Esophagus (tissue), 2 donors: ENCODE results near the gene GCNA. TPM values are rescaled to one million over a fixed set of nuclear protein-coding genes. Genes with fewer than 3 reads are reported as not detected.
"Not testable (repeated sequence)": the region's sequence is repeated elsewhere in the genome, so short reads cannot be mapped to it uniquely, and the experiment has no call there.

ENCODE experiments used
- H3K27ac ChIP-seq, 2 donors: one replicate each; pipeline ENCODE4 v1.5.1; 2013; ENCODE audit warnings: low read depth in 2 of 2, mild to moderate bottlenecking in 2 of 2, inconsistent platforms in 1 of 2, low read length in 1 of 2, moderate library complexity in 1 of 2
- H3K27me3 ChIP-seq, 2 donors: one replicate each; pipeline ENCODE4 v1.6.1; 2013; ENCODE audit warnings: low read length in 2 of 2, control low read depth in 1 of 2, mild to moderate bottlenecking in 1 of 2; ENCODE audit not compliant: insufficient read depth in 2 of 2, control insufficient read depth in 1 of 2
- H3K36me3 ChIP-seq, 2 donors: one replicate each; pipeline ENCODE4 v1.6.1; 2013; ENCODE audit warnings: low read length in 1 of 2; ENCODE audit not compliant: control insufficient read depth in 2 of 2, insufficient read depth in 2 of 2
- H3K4me1 ChIP-seq, 2 donors: one replicate each; pipeline ENCODE4 v1.6.1; 2013; ENCODE audit warnings: low read length in 1 of 2; ENCODE audit not compliant: control insufficient read depth in 2 of 2, insufficient read depth in 2 of 2
- H3K4me3 ChIP-seq, 2 donors: one replicate each; pipeline ENCODE4 v1.5.1; 2013; ENCODE audit warnings: low read length in 2 of 2, mild to moderate bottlenecking in 2 of 2, low read depth in 1 of 2, moderate library complexity in 1 of 2
- H3K9me3 ChIP-seq, 2 donors: one replicate each; pipeline ENCODE4 v1.6.1; 2013; ENCODE audit warnings: mild to moderate bottlenecking in 2 of 2, low read depth in 1 of 2, low read length in 1 of 2, moderate library complexity in 1 of 2; ENCODE audit not compliant: control insufficient read depth in 2 of 2, insufficient read depth in 1 of 2
- WGBS, 2 donors: extraction: QIAGEN DNeasy Blood & Tissue Kit; methylation state at CpG; one replicate each; pipeline ENCODE4 v1.1.7; 2013; 5-methylcytosine and 5-hydroxymethylcytosine counted together
- polyA plus RNA-seq, 2 donors: library from polyadenylated mRNA; stranded (reverse); fragments of 200-250 nt; gene quantifications; one replicate each; pipeline ENCODE4 v1.2.3, GENCODE V29; 2013
- donor health status: healthy with polysubstance abuse.
- donor health status: Bipolar disorder and iron deficiency.

GCNA gene
- polyA plus RNA-seq, 2 donors, result 0.84 to 0.98 TPM

GRCh38 chrX:71581210-71581609 is 3.0 kb downstream of the GCNA start:
- H3K27me3 ChIP-seq, result no peaks in the 10 kb centered on the region
- H3K27ac ChIP-seq, result no peak overlapping the region
- no peaks in the 10 kb centered on the region for H3K36me3 ChIP-seq
- no peak overlapping the region for H3K4me3 ChIP-seq
- H3K4me1 ChIP-seq, result no peaks in the 10 kb centered on the region
- no peaks in the 10 kb centered on the region for H3K9me3 ChIP-seq
- 75 to 78% methylated on average over 5 of the region's 5 CpGs for WGBS, 2 donors

- Histone ChIP-seq H3K27ac (no peak overlapping the region), H3K4me3 (no peak overlapping the region), H3K36me3 (no peaks in the 10 kb centered on the region), H3K27me3 (no peaks in the 10 kb centered on the region), H3K4me1 (no peaks in the 10 kb centered on the region), H3K9me3 (no peaks in the 10 kb centered on the region)
- 84 to 96% methylated on average over 2 of the region's 2 CpGs for WGBS, 2 donors
Measured at GRCh38 chrX:71586929-71587328, 8.7 kb downstream of the GCNA start.

GRCh38 chrX:71593210-71593609 is 15.0 kb downstream of the GCNA start:
- H3K4me3 ChIP-seq, H3K27ac ChIP-seq, H3K36me3 ChIP-seq, H3K9me3 ChIP-seq, H3K4me1 ChIP-seq, H3K27me3 ChIP-seq: not testable (repeated sequence)
- 76 to 97% methylated on average over 5 to 7 of the region's 8 CpGs for WGBS, 2 donors

- H3K27ac ChIP-seq, result no peak overlapping the region
- no peaks in the 10 kb centered on the region for H3K9me3 ChIP-seq
- H3K4me1 ChIP-seq, result no peaks in the 10 kb centered on the region
- 82 to 87% methylated on average over 2 of the region's 2 CpGs for WGBS, 2 donors
- no peak overlapping the region for H3K4me3 ChIP-seq
- no peaks in the 10 kb centered on the region for H3K27me3 ChIP-seq
- H3K36me3 ChIP-seq, result peaks cover 3 to 8% of the 10 kb centered on the region in 2 donors
Measured at GRCh38 chrX:71599965-71600364, 21.7 kb downstream of the GCNA start.

GRCh38 chrX:71603618-71604017 is 25.4 kb downstream of the GCNA start:
- Histone ChIP-seq H3K4me1 (no peaks in the 10 kb centered on the region), H3K4me3 (no peak overlapping the region), H3K9me3 (no peaks in the 10 kb centered on the region), H3K27ac (no peak overlapping the region), H3K27me3 (no peaks in the 10 kb centered on the region), H3K36me3 (peaks cover 0 to 14% of the 10 kb centered on the region in 2 donors)
- 84 to 87% methylated on average over 31 to 33 of the region's 33 CpGs for WGBS, 2 donors

GRCh38 chrX:71604141-71604540 is 25.9 kb downstream of the GCNA start:
- Histone ChIP-seq H3K27ac (no peak overlapping the region), H3K9me3 (no peaks in the 10 kb centered on the region), H3K4me1 (no peaks in the 10 kb centered on the region), H3K4me3 (no peak overlapping the region), H3K36me3 (peaks cover 2 to 14% of the 10 kb centered on the region in 2 donors), H3K27me3 (no peaks in the 10 kb centered on the region)
- 90% methylated on average over 10 of the region's 10 CpGs for WGBS, 2 donors

GRCh38 chrX:71604796-71605568 is 26.7 kb downstream of the GCNA start:
- no peak overlapping the region for H3K4me3 ChIP-seq
- no peaks in the 10 kb centered on the region for H3K4me1 ChIP-seq
- no peak overlapping the region for H3K27ac ChIP-seq
- peaks cover 3 to 14% of the 10 kb centered on the region in 2 donors for H3K36me3 ChIP-seq
- 85 to 96% methylated on average over 8 of the region's 8 CpGs for WGBS, 2 donors
- H3K9me3 ChIP-seq, result no peaks in the 10 kb centered on the region
- H3K27me3 ChIP-seq, result no peaks in the 10 kb centered on the region

- WGBS, 2 donors, result 63 to 66% methylated on average over 9 of the region's 9 CpGs
- Histone ChIP-seq H3K36me3 (peaks cover 7 to 25% of the 10 kb centered on the region in 2 donors), H3K4me1 (no peaks in the 10 kb centered on the region), H3K9me3 (no peaks in the 10 kb centered on the region), H3K27me3 (no peaks in the 10 kb centered on the region), H3K27ac (no peak overlapping the region), H3K4me3 (no peak overlapping the region)
Measured at GRCh38 chrX:71606536-71607216, 28.4 kb downstream of the GCNA start.

- no peaks in the 10 kb centered on the region for H3K4me1 ChIP-seq
- H3K4me3 ChIP-seq, result no peak overlapping the region
- H3K36me3 ChIP-seq, result peaks cover 7 to 25% of the 10 kb centered on the region in 2 donors
- no peaks in the 10 kb centered on the region for H3K27me3 ChIP-seq
- no peak overlapping the region for H3K27ac ChIP-seq
- no peaks in the 10 kb centered on the region for H3K9me3 ChIP-seq
- WGBS, 2 donors, result 77 to 81% methylated on average over 2 of the region's 2 CpGs
Measured at GRCh38 chrX:71607488-71607887, 29.3 kb downstream of the GCNA start.
